ENCODE measurements around the gene TMPRSS5. TPM values are rescaled to one million over a fixed set of nuclear protein-coding genes. Genes with fewer than 3 reads are reported as not detected.

Gene TMPRSS5
- total and polyA plus RNA-seq, 2 of the 8 experiments (the other 6 are each of a cell fraction or from before 2014, with no cell fraction given): 0.54 to 0.78 TPM

DNA sequence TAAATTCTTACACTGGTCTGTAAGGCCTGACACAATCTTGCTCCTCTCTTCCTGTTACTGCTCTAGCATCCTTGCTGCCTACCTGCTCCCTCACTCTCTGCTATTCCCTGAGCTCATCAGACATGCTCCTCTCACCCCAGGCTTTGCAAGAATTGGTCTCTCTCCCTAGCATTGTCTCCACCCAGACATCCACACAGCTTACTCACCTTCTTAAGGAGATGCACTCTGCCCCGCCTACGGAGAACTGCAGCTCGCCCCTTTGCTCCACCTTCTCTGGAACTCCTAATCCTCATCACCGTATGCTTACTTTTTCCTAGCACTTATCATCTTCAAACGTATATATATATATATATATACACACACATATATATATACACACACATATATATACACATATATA is 23.3 kb upstream of the TMPRSS5 start:
- FAIRE-seq: no peak
- Histone ChIP-seq H4K5ac (ENCODE audit: insufficient read length, low read depth, low read length) (no peak overlapping the region), H4K20me1 (replicated peaks in 1 of 2; ENCODE audit: control insufficient read depth in 1 of 2, insufficient read depth in 2 of 2, low read length in 2 of 2) (no peaks in the 10 kb centered on the region), H3K79me2 (ENCODE audit: control insufficient read depth in 1 of 2, insufficient read depth in 2 of 2, low read length in 2 of 2) (no peaks in the 10 kb centered on the region), H3K27ac (ENCODE audit: low read depth, low read length) (no peak overlapping the region), H3K9me3 (ENCODE audit: insufficient read depth in 2 of 2, low read depth in 1 of 2, low read length in 1 of 2) (no peaks in the 10 kb centered on the region), H4K91ac (replicated peaks; ENCODE audit: insufficient read length, low read length) (no peak overlapping the region), H3K4me1 (replicated peaks in 1 of 4; ENCODE audit: control insufficient read depth in 3 of 4, insufficient read depth in 4 of 4, low read length in 3 of 4) (no peaks in the 10 kb centered on the region), H3K79me1 (ENCODE audit: low read depth, low read length) (no peaks in the 10 kb centered on the region), H2BK120ac (replicated peaks; ENCODE audit: low read depth, low read length) (no peak overlapping the region), H2AFZ (ENCODE audit: low read length) (no peak overlapping the region), H3K36me3 (ENCODE audit: control insufficient read depth in 2 of 4, insufficient read depth in 4 of 4, low read length in 3 of 4) (peaks cover 0 to 11% (median 4%) of the 10 kb centered on the region in 4 experiments; a peak in 4 of 8 replicates), H4K8ac (ENCODE audit: extremely low read depth, insufficient read depth, low read length) (no peak overlapping the region), H2BK15ac (ENCODE audit: low read length) (no peak overlapping the region), H3K9ac (replicated peaks in 1 of 4; ENCODE audit: extremely low read depth in 1 of 4, low read depth in 3 of 4, low read length in 3 of 4) (no peak overlapping the region), H3K27me3 (replicated peaks in 1 of 4; ENCODE audit: control insufficient read depth in 3 of 4, extremely low read depth in 1 of 4, insufficient read depth in 3 of 4, low read length in 3 of 4) (no peaks in the 10 kb centered on the region), H3K56ac (replicated peaks; ENCODE audit: insufficient read length, low read depth, low read length) (no peak overlapping the region), H2AK5ac (ENCODE audit: low read depth, low read length) (no peak overlapping the region), H3K4me2 (ENCODE audit: insufficient read depth in 1 of 2, low read depth in 2 of 2, low read length in 2 of 2) (no peak overlapping the region), H3K4me3 (ENCODE audit: extremely low read depth in 1 of 4, insufficient read depth in 2 of 4, low read depth in 3 of 4, low read length in 4 of 4) (no peak overlapping the region), H3K23ac (ENCODE audit: insufficient read length) (no peak overlapping the region), H3K23me2 (ENCODE audit: low read depth, low read length) (no peaks in the 10 kb centered on the region), H2BK20ac (ENCODE audit: low read length) (no peak overlapping the region), H3K14ac (ENCODE audit: insufficient read length) (no peak overlapping the region), H3K18ac (ENCODE audit: extremely low read depth, low read length) (no peak overlapping the region), H3K4ac (replicated peaks; ENCODE audit: insufficient read length, low read depth, low read length) (no peak overlapping the region), H2BK5ac (ENCODE audit: low read depth, low read length) (no peak overlapping the region), H2BK12ac (ENCODE audit: low read depth, low read length) (no peak overlapping the region)
- POLR2A ChIA-PET (ENCODE audit: partially characterized antibody): interaction anchor here (2.3 kb wide), 1 partner anchor 13 kb away, joined by 8 read pairs; no protein-coding TSS in a partner anchor
- WGBS, 2 experiments (ENCODE audit: extremely low coverage in 1 of 2, insufficient coverage in 1 of 2, insufficient read length in 1 of 2, insufficient replicate concordance in 2 of 2, low coverage in 1 of 2, low lambda C conversion rate in 2 of 2, missing lambda C conversion rate in 1 of 2): 83% methylated on average over 5 of the region's 5 CpGs; no CpG with 5 or more reads in 1 of the 2 experiments
- DNase-seq (ENCODE audit: low read depth in 1 of 2, low spot score in 2 of 2): no peak
- CTCF ChIA-PET (ENCODE audit: partially characterized antibody): interaction anchor here (0.8 to 5.8 kb wide), 27 partner anchors 12 to 1144 kb away, joined by 3 to 64 read pairs (median 6); no protein-coding TSS in a partner anchor
- no peak for TF ChIP-seq TAF7 (optimal IDR thresholded peaks at IDR 0.05; ENCODE audit: borderline replicate concordance, low read depth, low read length)
- no peak for TF ChIP-seq RBBP5 (IDR thresholded peaks at IDR 0.05; ENCODE audit: borderline replicate concordance, low read depth, low read length)
- TF ChIP-seq BCL11A (IDR thresholded peaks at IDR 0.05; ENCODE audit: low read depth in 2 of 2, low read length in 2 of 2): no peak
- no peak for TF ChIP-seq MAFK (IDR thresholded peaks at IDR 0.05; ENCODE audit: low read depth, low read length)
- TF ChIP-seq SP4 (IDR thresholded peaks at IDR 0.05; ENCODE audit: low read length): no peak
- no peak for TF ChIP-seq KDM5A (IDR thresholded peaks at IDR 0.05; ENCODE audit: low read length)
- TF ChIP-seq EP300 (IDR thresholded peaks at IDR 0.05; ENCODE audit: borderline replicate concordance in 1 of 2, low read depth in 2 of 2, low read length in 2 of 2): no peak
- TF ChIP-seq, protein P1, sequence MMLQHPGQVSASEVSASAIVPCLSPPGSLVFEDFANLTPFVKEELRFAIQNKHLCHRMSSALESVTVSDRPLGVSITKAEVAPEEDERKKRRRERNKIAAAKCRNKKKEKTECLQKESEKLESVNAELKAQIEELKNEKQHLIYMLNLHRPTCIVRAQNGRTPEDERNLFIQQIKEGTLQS (IDR thresholded peaks at IDR 0.05; ENCODE audit: insufficient read depth, low read depth, low read length): no peak
- TF ChIP-seq CHD1 (IDR thresholded peaks at IDR 0.05; ENCODE audit: low read depth, low read length): no peak
- no peak for TF ChIP-seq SUZ12 (IDR thresholded peaks at IDR 0.05; ENCODE audit: low read length)
- TF ChIP-seq SAP30 (IDR thresholded peaks at IDR 0.05; ENCODE audit: insufficient read depth, insufficient replicate concordance, low read length): no peak
- no peak for TF ChIP-seq CEBPB (IDR thresholded peaks at IDR 0.05; ENCODE audit: low read depth, low read length)
- TF ChIP-seq YY1 (IDR thresholded peaks at IDR 0.05; ENCODE audit: low read depth, low read length): no peak
